Astrocyte (in vitro differentiated cells and primary cell): ENCODE measurements around the gene MAST2. TPM values are rescaled to one million over a fixed set of nuclear protein-coding genes. Genes with fewer than 3 reads are reported as not detected.

Experiments
- DNase-seq: peaks from one replicate; pipeline ENCODE4 v3.0.0-alpha.2; 2010; ENCODE audit warnings: low read depth
- FAIRE-seq: peaks from 2 replicates; lab custom pipeline; 2011; peaks lifted over from hg19 to GRCh38; lab: Jason Lieb, UNC
- H2AFZ ChIP-seq: 2 replicates; pipeline ENCODE4 v1.6.0; 2012; ENCODE audit warnings: low read depth, low read length, inconsistent platforms
- H3K27ac ChIP-seq: 2 replicates; pipeline ENCODE4 v1.5.1; 2011; ENCODE audit warnings: low read depth, low read length, inconsistent platforms
- H3K27me3 ChIP-seq: 2 replicates; pipeline ENCODE4 v1.6.0; 2011; ENCODE audit warnings: low read length, inconsistent platforms; ENCODE audit not compliant: insufficient read depth
- H3K36me3 ChIP-seq: 2 replicates; pipeline ENCODE4 v1.5.1; 2011; ENCODE audit warnings: low read length, inconsistent platforms; ENCODE audit not compliant: insufficient read depth
- H3K4me1 ChIP-seq: 2 replicates; pipeline ENCODE4 v1.5.1; 2011; ENCODE audit warnings: low read length, inconsistent platforms; ENCODE audit not compliant: insufficient read depth
- H3K4me2 ChIP-seq: 2 replicates; pipeline ENCODE4 v1.6.0; 2012; ENCODE audit warnings: low read length, inconsistent platforms
- H3K4me3 ChIP-seq: 2 replicates; pipeline ENCODE4 v1.5.1; 2011; ENCODE audit warnings: low read depth, mild to moderate bottlenecking, low read length, inconsistent platforms; ENCODE audit not compliant: insufficient read depth
- H3K79me2 ChIP-seq: 2 replicates; pipeline ENCODE4 v1.6.0; 2012; ENCODE audit warnings: mild to moderate bottlenecking, low read length, inconsistent platforms; ENCODE audit not compliant: insufficient read depth
- H3K9ac ChIP-seq: 2 replicates; pipeline ENCODE4 v1.6.0; 2012; ENCODE audit warnings: mild to moderate bottlenecking, low read length, inconsistent platforms
- H3K9me3 ChIP-seq: 2 replicates; pipeline ENCODE4 v1.5.1; 2012; ENCODE audit warnings: low read depth, mild to moderate bottlenecking, low read length, inconsistent platforms; ENCODE audit not compliant: insufficient read depth
- H4K20me1 ChIP-seq: 2 replicates; pipeline ENCODE4 v1.6.0; 2012; ENCODE audit warnings: low read length, inconsistent platforms; ENCODE audit not compliant: insufficient read depth
- H3K27ac Mint-ChIP-seq: one replicate; pipeline ENCODE4 v1.8.0; 2021; ENCODE audit warnings: mild to moderate bottlenecking, mixed read lengths; ENCODE audit not compliant: unreplicated experiment
- H3K27me3 Mint-ChIP-seq: one replicate; pipeline ENCODE4 v1.8.0; 2021; ENCODE audit warnings: low read depth, mixed read lengths; ENCODE audit not compliant: unreplicated experiment
- H3K36me3 Mint-ChIP-seq: one replicate; pipeline ENCODE4 v1.8.0; 2021; ENCODE audit warnings: low read depth, mixed read lengths; ENCODE audit not compliant: unreplicated experiment
- H3K4me1 Mint-ChIP-seq: one replicate; pipeline ENCODE4 v1.8.0; 2021; ENCODE audit warnings: low read depth, mixed read lengths; ENCODE audit not compliant: unreplicated experiment
- H3K4me3 Mint-ChIP-seq: one replicate; pipeline ENCODE4 v1.8.0; 2021; ENCODE audit warnings: mild to moderate bottlenecking, moderate library complexity, mixed read lengths; ENCODE audit not compliant: unreplicated experiment
- H3K9me3 Mint-ChIP-seq: one replicate; pipeline ENCODE4 v1.8.0; 2021; ENCODE audit warnings: mild to moderate bottlenecking, mixed read lengths; ENCODE audit not compliant: unreplicated experiment
- CTCF ChIP-seq: IDR thresholded peaks from 2 replicates; pipeline ENCODE4 v1.5.1; 2011; ENCODE audit warnings: low read depth, mild to moderate bottlenecking, inconsistent platforms, low read length, moderate library complexity; ENCODE audit not compliant: insufficient read depth
- EZH2 ChIP-seq: IDR thresholded peaks from 2 replicates; pipeline ENCODE4 v1.6.1; 2012; ENCODE audit warnings: mild to moderate bottlenecking, low read length, inconsistent platforms; ENCODE audit not compliant: insufficient read depth
- total RNA-seq: library from RNA; stranded (reverse); gene quantifications from 2 replicates; pipeline ENCODE4 v1.2.1, GENCODE V29; 2021

Gene MAST2
- total RNA-seq, 1 donor from 2014 or later: 41.0 TPM

- H3K9me3 Mint-ChIP-seq: no peaks in the 10 kb centered on the region
- H3K36me3 Mint-ChIP-seq: peaks cover 10% of the 10 kb centered on the region
- no peak for FAIRE-seq
- H3K4me1 Mint-ChIP-seq: peaks cover 3% of the 10 kb centered on the region
- Histone ChIP-seq H2AFZ (no peak overlapping the region), H3K27me3 (no peaks in the 10 kb centered on the region), H3K9ac (no peak overlapping the region), H3K9me3 (no peaks in the 10 kb centered on the region), H3K27ac (no peak overlapping the region), H3K4me1 (peaks cover 3% of the 10 kb centered on the region), H3K36me3 (no peaks in the 10 kb centered on the region), H3K4me2 (no peak overlapping the region), H4K20me1 (peaks cover 32% of the 10 kb centered on the region), H3K79me2 (peaks cover 70% of the 10 kb centered on the region), H3K4me3 (no peak overlapping the region)
- DNase-seq: no peak
- no peak overlapping the region for H3K27ac Mint-ChIP-seq
- no peaks in the 10 kb centered on the region for H3K27me3 Mint-ChIP-seq
- H3K4me3 Mint-ChIP-seq: no peak overlapping the region
- TF ChIP-seq EZH2 (no peak), CTCF (no peak)
These were observed 16.8 kb downstream of the MAST2 start for GRCh38 chr1:45820173-45820572.

- no peak overlapping the region for H3K9ac ChIP-seq
- Mint-ChIP-seq H3K36me3 (peaks cover 10% of the 10 kb centered on the region), H3K4me1 (peaks cover 1% of the 10 kb centered on the region), H3K27me3 (no peaks in the 10 kb centered on the region), H3K9me3 (no peaks in the 10 kb centered on the region), H3K27ac (no peak overlapping the region), H3K4me3 (no peak overlapping the region)
- H3K36me3 ChIP-seq: no peaks in the 10 kb centered on the region
- no peak for FAIRE-seq
- no peak overlapping the region for H3K4me2 ChIP-seq
- H3K79me2 ChIP-seq: peaks cover 65% of the 10 kb centered on the region
- no peak overlapping the region for H2AFZ ChIP-seq
- no peaks in the 10 kb centered on the region for H3K9me3 ChIP-seq
- no peak for DNase-seq
- TF ChIP-seq EZH2: no peak
- TF ChIP-seq CTCF: no peak
- no peak overlapping the region for H3K27ac ChIP-seq
- peaks cover 1% of the 10 kb centered on the region for H3K4me1 ChIP-seq
- H3K4me3 ChIP-seq: no peak overlapping the region
- H4K20me1 ChIP-seq: peaks cover 28% of the 10 kb centered on the region
- H3K27me3 ChIP-seq: no peaks in the 10 kb centered on the region
These were observed 17.4 kb downstream of the MAST2 start for GRCh38 chr1:45820788-45821187.

- H3K4me2 ChIP-seq: no peak overlapping the region
- H3K4me1 ChIP-seq: no peaks in the 10 kb centered on the region
- peaks cover 5% of the 10 kb centered on the region for H3K36me3 ChIP-seq
- H3K27me3 ChIP-seq: no peaks in the 10 kb centered on the region
- Mint-ChIP-seq H3K27ac (no peak overlapping the region), H3K9me3 (no peaks in the 10 kb centered on the region), H3K36me3 (peaks cover 10% of the 10 kb centered on the region), H3K27me3 (no peaks in the 10 kb centered on the region), H3K4me3 (no peak overlapping the region), H3K4me1 (no peaks in the 10 kb centered on the region)
- H4K20me1 ChIP-seq: peaks cover 21% of the 10 kb centered on the region
- no peak overlapping the region for H3K9ac ChIP-seq
- TF ChIP-seq CTCF (no peak), EZH2 (no peak)
- DNase-seq: no peak
- peaks cover 57% of the 10 kb centered on the region for H3K79me2 ChIP-seq
- H3K9me3 ChIP-seq: no peaks in the 10 kb centered on the region
- H3K4me3 ChIP-seq: no peak overlapping the region
- H3K27ac ChIP-seq: no peak overlapping the region
- no peak overlapping the region for H2AFZ ChIP-seq
- no peak for FAIRE-seq
These were observed 19.2 kb downstream of the MAST2 start for GRCh38 chr1:45822644-45823043.
